Activated T-helper 17 cell treated with anti-CD3 and anti-CD28 coated beads, Interleukin-2, amount 50 U/mL, for 72 hours (primary cell): ENCODE data around the gene RPS6KA3. TPM values are rescaled to one million over a fixed set of nuclear protein-coding genes. Genes with fewer than 3 reads are reported as not detected.
A peak's percentile ranks its signal among the peaks of the same experiment; 100 is the strongest.

Source experiments
- ATAC-seq: fragments of 150-1000 bp; cut with Tn5 transposase; replicated peaks from 2 replicates; pipeline ENCODE4 v1.10.0; 2021; ENCODE audit warnings: mild to moderate bottlenecking, moderate library complexity
- H3K27ac Mint-ChIP-seq: one replicate; pipeline ENCODE4 v1.8.0; 2022; ENCODE audit warnings: mixed read lengths
- H3K27me3 Mint-ChIP-seq: one replicate; pipeline ENCODE4 v1.8.0; 2022; ENCODE audit warnings: mixed read lengths
- H3K36me3 Mint-ChIP-seq: one replicate; pipeline ENCODE4 v1.8.0; 2022; ENCODE audit warnings: low read depth, mild to moderate bottlenecking, mixed read lengths
- H3K4me1 Mint-ChIP-seq: one replicate; pipeline ENCODE4 v1.8.0; 2022; ENCODE audit warnings: mixed read lengths
- H3K4me3 Mint-ChIP-seq: one replicate; pipeline ENCODE4 v1.8.0; 2022; ENCODE audit warnings: mild to moderate bottlenecking, mixed read lengths
- H3K9me3 Mint-ChIP-seq: one replicate; pipeline ENCODE4 v1.8.0; 2022; ENCODE audit warnings: mixed read lengths
- total RNA-seq, 2 donors: library from RNA; stranded (reverse); gene quantifications; one replicate each; pipeline ENCODE4 v1.2.3, GENCODE V29; 2022

The RPS6KA3 gene
- total RNA-seq, 2 donors from 2014 or later = 53.4 to 64.9 TPM

DNA sequence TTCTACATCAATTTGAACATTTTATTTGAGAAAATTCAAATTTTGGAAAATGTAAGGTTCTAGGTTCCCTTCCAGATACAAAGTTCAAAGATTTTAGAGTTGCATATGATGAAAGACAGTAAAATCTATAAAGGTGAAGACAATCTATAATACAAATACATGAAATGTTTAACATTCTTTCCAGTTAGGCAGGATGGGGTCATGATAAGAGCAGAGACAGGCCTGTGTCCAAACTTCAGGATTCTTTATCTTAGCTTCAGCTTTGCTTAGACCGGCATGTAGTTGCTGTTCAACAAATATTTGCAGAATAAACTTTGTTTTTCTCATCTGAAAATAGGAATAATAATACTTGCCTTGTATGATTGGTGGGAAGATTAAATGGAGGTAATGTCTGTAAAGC lies 4.5 kb upstream of the RPS6KA3 start:
- Mint-ChIP-seq H3K27me3 (no peaks in the 10 kb centered on the region), H3K4me1 (no peaks in the 10 kb centered on the region), H3K36me3 (peaks cover 4% of the 10 kb centered on the region), H3K9me3 (no peaks in the 10 kb centered on the region), H3K27ac (no peak overlapping the region), H3K4me3 (no peak overlapping the region)
- no peak for ATAC-seq

DNA sequence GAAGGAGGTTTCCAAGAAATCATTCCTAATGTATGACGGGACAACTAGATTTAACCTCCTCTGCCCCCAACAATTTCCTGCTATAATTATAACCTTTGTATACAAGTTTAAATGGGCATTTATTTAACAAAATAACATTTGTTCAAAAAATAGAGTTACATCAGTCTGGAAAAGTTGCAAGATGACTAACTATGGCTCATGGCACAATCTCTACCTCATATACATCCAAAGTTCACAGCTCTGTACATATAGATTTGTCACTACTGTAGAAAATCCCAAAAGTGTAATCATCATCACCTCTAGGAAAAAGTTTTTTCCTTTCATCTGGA lies 3.8 kb upstream of the RPS6KA3 start:
- H3K27ac Mint-ChIP-seq = no peak overlapping the region
- H3K9me3 Mint-ChIP-seq = no peaks in the 10 kb centered on the region
- no peaks in the 10 kb centered on the region for H3K4me1 Mint-ChIP-seq
- peaks cover 10% of the 10 kb centered on the region for H3K36me3 Mint-ChIP-seq
- H3K27me3 Mint-ChIP-seq = no peaks in the 10 kb centered on the region
- H3K4me3 Mint-ChIP-seq = no peak overlapping the region
- ATAC-seq = no peak

DNA sequence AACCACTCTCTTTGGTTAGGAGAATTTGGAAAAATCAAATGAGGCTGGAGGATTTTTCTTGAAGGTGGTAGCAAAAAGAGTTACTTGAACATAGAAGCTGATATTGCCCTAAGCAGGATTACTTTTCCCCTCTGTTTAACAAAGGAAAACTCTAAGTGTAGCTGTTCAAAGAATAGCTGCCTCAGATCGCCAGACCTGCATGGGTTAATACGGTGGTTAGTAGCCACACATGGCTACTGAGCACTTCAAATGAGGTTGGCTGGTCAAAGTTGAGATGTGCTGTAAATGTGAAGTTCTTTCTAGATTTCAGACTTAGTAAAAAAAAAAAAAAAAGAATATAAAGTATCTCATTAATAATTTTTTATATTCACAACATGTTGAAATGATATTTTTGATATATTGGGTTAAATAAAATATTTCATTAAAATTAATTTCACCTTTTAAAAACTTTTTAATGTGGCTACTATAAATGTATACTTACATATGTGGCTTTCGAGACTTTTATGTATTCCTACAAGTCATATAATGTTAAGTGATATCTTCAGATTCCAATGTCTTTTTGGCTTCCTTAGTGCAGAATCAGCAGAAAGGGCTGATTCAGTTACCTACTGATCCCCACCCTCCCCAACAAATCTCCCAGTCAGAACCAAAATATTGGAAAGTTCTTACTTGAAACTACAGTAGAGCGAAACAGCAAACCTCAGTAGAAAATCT lies 3.3 kb upstream of the RPS6KA3 start:
- Mint-ChIP-seq H3K27me3 (no peaks in the 10 kb centered on the region), H3K4me3 (no peak overlapping the region), H3K27ac (no peak overlapping the region), H3K9me3 (no peaks in the 10 kb centered on the region), H3K36me3 (peaks cover 16% of the 10 kb centered on the region), H3K4me1 (no peaks in the 10 kb centered on the region)
- no peak for ATAC-seq

DNA sequence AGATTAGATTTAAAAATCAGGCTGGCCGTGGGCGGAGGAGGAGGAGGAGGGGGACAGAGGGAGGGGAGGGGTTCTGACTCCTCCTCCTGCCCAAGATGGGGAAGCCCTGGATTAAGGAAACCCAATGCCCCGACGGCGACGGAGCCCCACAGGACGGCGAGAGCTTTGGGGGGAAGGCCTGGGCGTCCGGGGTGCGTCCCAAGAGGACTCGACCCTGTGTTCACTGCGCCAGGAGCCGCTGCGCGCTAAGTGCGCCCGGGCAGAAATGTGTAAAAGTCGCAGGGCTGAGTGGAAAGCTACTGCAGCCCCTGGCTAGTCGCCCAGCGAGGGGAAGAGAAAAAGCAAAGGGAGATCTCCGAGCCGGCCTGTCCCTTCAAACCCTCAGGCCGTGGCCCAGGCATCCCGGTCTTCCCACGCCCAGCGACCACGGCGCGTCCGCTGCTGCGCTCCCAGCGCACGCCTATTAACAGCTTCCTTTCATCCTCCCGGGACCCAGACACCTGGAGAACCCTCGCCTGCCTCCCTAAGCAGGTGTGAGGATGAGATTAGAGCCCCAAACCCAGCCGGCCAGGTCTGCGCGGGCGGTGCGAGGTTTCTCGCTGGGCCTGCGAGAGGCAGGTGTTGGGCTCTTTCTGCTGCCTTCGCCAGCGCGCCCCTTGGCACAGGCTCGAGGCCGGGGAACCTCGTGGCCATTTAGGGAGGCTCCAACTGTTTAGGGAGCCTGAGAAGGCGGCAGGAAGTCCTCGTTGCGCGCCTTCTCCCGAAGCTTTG lies 1.4 kb upstream of the RPS6KA3 start:
- H3K4me1 Mint-ChIP-seq = peaks cover 5% of the 10 kb centered on the region
- H3K4me3 Mint-ChIP-seq = peak overlapping the region; percentile 88
- H3K27ac Mint-ChIP-seq = peak overlapping the region; percentile 91
- peaks cover 28% of the 10 kb centered on the region for H3K36me3 Mint-ChIP-seq
- no peaks in the 10 kb centered on the region for H3K27me3 Mint-ChIP-seq
- H3K9me3 Mint-ChIP-seq = no peaks in the 10 kb centered on the region
- ATAC-seq = no peak

DNA sequence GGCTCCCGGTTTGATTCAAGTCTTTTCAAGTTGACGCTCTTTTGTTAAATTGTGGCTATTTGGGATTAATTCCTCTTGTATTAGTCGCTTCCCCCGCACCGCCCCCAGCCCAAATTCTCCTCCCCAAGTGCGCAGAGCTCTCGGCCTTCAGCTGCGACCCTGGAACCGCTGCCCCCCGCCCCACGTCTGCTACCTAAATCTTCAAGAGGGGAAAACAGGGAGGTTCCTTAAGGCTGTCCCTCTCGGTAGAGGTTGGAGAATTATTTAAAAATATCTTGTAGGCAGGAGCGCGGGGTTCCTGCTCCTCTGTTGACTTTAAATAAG lies 860 bp upstream of the RPS6KA3 start:
- Mint-ChIP-seq H3K27me3 (no peaks in the 10 kb centered on the region), H3K4me1 (peaks cover 7% of the 10 kb centered on the region), H3K9me3 (no peaks in the 10 kb centered on the region), H3K36me3 (peaks cover 30% of the 10 kb centered on the region), H3K4me3 (peak overlapping the region; percentile 88), H3K27ac (peak overlapping the region; percentile 91)
- no peak for ATAC-seq

DNA sequence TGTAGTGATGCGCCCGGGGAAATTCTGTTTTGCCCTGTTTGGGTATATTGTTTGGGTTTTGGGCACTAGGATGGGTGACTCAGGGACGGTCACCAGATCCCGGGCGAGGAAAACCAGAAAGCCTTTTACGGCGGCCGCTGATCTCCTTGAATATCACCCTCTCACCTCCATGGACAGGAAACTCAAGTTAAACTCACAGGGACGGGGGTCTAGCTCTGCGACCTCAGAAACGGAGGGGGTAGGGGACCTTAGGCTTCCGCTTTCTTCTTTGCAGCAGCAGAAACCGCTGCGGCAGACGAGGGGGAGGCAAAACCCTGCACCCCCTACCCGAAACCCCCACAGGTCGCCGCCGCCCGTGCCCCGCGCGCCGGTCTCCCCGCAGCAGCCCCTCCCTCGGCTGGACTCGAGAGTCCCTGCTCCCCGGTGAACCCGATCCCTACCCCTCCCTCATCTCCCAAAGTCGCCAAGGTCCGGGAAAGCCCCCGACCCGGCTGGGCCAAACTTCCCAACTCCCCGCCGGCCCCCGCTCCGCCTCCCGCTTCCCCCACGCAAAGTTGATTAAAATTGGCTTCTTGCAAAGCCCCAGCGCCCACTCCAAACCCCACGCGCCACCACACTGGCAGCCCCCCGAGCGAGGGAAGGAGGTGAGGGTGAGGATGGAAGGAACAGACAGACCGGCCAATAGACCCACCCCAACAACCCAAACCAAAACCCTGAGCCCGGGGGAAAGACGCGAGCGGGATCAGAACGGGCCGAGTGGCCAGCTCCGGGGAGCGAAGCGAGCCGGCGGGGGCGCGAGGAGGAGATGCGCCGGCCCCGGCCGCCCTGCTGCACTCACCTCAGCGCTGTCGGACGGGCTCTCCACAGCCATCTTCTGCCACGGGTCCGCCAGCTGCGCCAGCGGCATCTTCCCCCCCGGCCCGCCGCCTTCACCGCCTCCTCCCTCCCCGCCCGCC lies 705 bp downstream of the RPS6KA3 start:
- Mint-ChIP-seq H3K4me3 (peak overlapping the region; percentile 88), H3K9me3 (no peaks in the 10 kb centered on the region), H3K4me1 (peaks cover 11% of the 10 kb centered on the region), H3K27me3 (no peaks in the 10 kb centered on the region), H3K36me3 (peaks cover 37% of the 10 kb centered on the region), H3K27ac (peak overlapping the region; percentile 100)
- ATAC-seq = peak; percentile 18

DNA sequence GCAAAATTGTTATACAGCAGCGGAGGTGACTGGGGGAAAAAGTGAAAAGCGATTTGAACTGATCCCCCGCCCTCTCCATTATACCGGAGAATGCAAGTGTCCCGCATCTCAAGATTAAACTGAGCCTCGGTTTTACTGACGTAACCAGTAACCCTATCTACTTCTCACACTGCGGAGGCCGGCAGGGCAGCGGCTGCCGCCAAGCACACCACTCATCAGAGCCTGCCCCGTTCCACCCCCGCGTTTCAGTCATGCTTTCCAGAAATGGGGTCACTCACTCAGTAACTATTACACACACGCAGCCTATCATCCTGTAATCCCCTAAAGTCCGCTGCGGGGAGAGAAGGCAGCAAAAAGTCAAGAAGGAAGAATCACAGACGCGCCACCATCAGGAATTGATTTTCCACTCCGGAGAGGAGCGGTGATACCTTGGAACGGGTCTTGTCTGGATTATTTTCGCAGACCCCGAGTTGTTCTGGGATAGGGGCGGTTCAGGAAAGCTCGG lies 1.4 kb downstream of the RPS6KA3 start:
- Mint-ChIP-seq H3K4me1 (peaks cover 14% of the 10 kb centered on the region), H3K27me3 (no peaks in the 10 kb centered on the region), H3K4me3 (peak overlapping the region; percentile 88), H3K36me3 (peaks cover 44% of the 10 kb centered on the region), H3K9me3 (no peaks in the 10 kb centered on the region), H3K27ac (peak overlapping the region; percentile 100)
- ATAC-seq = peak; percentile 74

DNA sequence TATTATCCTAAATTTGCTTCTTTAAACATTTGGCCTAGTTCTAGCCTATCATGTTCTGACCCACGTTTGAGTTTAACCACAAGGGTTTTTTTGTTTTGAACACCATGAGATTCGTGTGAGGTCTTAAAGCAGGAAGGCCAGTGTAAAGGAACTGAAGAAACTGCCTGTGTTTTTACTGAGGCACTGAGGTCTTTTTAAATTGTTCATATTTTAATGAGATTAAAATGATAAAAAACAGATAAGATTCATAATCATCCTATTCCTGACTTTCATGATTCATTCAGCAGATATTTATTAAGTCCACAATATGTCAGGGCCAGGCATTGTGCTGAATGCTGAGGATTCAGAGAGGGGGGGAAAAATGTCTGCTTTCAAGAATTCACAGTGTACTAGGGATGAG lies 3.2 kb downstream of the RPS6KA3 start:
- no peaks in the 10 kb centered on the region for H3K27me3 Mint-ChIP-seq
- H3K27ac Mint-ChIP-seq = peak overlapping the region; percentile 100
- ATAC-seq = peak; percentile 4

DNA sequence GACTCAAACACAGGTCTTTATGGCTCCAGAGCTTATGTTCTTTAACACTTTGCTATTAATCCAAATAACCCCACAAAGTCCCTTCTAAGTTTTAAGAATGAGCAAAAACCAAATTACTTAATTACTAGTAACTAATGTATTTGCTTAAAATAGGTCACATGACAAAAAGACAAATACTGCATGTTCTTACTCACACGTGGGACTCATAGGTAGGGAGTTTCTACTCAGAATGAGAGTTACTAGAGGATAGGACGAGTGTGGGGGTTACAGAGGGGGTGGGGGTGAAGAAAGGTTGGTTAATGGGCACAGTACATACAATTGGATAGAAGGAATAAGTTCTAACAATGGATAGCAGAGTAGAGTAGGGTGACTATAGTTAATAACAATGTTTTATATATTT lies 5.8 kb downstream of the RPS6KA3 start:
- peak overlapping the region; percentile 67 for H3K4me3 Mint-ChIP-seq
- peaks cover 60% of the 10 kb centered on the region for H3K36me3 Mint-ChIP-seq
- peak; percentile 40 for ATAC-seq
- H3K9me3 Mint-ChIP-seq = no peaks in the 10 kb centered on the region
- H3K27ac Mint-ChIP-seq = peak overlapping the region; percentile 82
- H3K4me1 Mint-ChIP-seq = peaks cover 24% of the 10 kb centered on the region
- H3K27me3 Mint-ChIP-seq = no peaks in the 10 kb centered on the region

More for the DNA sequence above, 3.2 kb downstream of the RPS6KA3 start:
- Mint-ChIP-seq H3K36me3 (peaks cover 54% of the 10 kb centered on the region), H3K9me3 (no peaks in the 10 kb centered on the region), H3K4me3 (peak overlapping the region; percentile 88), H3K4me1 (peaks cover 20% of the 10 kb centered on the region)

DNA sequence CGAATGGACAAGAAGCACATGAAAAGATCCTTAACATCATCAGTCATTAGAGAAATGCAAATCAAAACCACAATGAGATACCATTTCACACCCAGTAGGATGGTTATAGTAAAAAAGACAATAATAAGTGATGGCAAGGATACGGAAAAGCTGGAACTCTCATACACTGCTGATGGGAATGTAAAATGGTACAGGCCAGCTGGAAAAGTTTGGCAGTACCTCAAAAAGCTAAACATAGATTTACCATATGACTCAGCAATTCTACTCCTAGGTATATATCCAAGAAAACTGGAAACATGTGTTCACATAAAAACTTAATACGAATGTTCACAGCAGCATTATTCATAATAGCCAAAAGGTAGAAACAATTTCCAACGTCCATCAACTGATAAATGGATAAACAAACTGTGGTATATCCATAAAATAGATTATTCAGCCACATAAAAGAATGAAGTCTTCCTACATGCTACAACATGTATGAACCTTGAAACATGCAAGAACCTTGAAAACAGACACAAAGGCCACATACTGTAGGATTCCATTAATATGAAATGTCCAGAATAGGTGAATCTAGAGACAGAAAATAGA lies 11.9 kb downstream of the RPS6KA3 start:
- Mint-ChIP-seq H3K9me3 (no peaks in the 10 kb centered on the region), H3K4me3 (peak overlapping the region; percentile 69), H3K27me3 (no peaks in the 10 kb centered on the region), H3K36me3 (peaks cover 44% of the 10 kb centered on the region), H3K4me1 (peaks cover 26% of the 10 kb centered on the region), H3K27ac (peak overlapping the region; percentile 39)
- no peak for ATAC-seq

DNA sequence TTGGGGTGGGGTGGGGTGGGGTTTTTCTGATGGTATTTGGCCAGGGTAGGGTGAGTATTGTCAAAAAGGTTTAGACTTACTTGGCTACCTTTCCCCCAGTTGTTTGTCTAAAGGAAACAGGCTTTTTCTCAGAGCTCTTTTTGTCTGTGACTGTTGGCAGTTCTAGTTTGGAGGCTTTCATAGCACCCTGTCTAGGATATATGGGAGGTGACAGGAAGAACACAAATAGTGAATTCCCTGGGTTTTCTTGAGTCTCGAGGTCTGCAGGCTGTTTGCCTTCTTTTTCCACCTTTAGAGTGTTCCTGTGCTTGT lies 13.5 kb downstream of the RPS6KA3 start:
- H3K27ac Mint-ChIP-seq = peak overlapping the region; percentile 98
- H3K4me3 Mint-ChIP-seq = peak overlapping the region; percentile 69

DNA sequence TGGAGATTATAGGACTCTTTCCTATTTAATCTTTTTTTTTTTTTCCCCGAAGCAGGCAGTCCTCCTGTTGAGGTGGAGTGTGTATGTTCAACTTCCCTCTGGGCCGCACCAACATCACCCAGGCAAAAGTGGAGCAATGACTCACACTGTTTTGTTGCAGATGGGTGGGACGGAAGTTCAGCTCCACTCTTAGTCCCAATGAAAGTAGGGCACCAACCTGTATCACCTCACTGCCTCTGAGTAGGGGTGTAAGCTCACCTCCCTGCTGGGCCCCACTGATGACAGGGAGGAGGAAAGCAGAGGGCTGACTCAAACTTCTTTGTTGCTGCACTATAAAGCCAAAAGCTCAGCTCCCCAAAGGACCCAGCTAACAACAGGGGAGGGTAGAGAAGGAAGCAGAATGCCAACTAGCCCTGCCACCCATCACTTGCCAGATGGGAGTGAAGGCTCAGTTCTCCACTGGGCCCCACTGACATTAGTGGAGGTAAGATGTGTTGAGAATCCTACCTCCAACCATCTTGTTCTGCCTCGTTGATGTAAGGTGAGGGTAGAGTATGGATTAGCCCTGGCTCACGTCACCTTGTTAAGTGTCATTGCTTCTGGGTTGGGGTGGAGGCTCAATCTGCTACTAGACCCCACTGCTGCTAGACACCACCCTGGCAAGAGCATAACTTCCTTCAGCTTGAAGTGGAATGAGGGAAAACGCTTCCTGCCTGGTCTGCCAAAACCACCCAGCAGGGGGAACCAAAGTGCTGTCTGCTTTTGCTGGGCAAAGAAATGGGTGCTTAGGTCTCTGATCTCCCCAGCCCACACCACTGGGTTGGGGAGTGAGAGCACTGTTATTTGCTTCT lies 14.1 kb downstream of the RPS6KA3 start:
- peaks cover 26% of the 10 kb centered on the region for H3K4me1 Mint-ChIP-seq
- peak overlapping the region; percentile 98 for H3K27ac Mint-ChIP-seq
- no peaks in the 10 kb centered on the region for H3K9me3 Mint-ChIP-seq
- no peaks in the 10 kb centered on the region for H3K27me3 Mint-ChIP-seq
- ATAC-seq = peak; percentile 98
- peak overlapping the region; percentile 69 for H3K4me3 Mint-ChIP-seq
- H3K36me3 Mint-ChIP-seq = peaks cover 30% of the 10 kb centered on the region

More for the DNA sequence above, 13.5 kb downstream of the RPS6KA3 start:
- H3K27me3 Mint-ChIP-seq = no peaks in the 10 kb centered on the region
- H3K9me3 Mint-ChIP-seq = no peaks in the 10 kb centered on the region
- H3K36me3 Mint-ChIP-seq = peaks cover 34% of the 10 kb centered on the region
- ATAC-seq = no peak
- H3K4me1 Mint-ChIP-seq = peaks cover 27% of the 10 kb centered on the region

DNA sequence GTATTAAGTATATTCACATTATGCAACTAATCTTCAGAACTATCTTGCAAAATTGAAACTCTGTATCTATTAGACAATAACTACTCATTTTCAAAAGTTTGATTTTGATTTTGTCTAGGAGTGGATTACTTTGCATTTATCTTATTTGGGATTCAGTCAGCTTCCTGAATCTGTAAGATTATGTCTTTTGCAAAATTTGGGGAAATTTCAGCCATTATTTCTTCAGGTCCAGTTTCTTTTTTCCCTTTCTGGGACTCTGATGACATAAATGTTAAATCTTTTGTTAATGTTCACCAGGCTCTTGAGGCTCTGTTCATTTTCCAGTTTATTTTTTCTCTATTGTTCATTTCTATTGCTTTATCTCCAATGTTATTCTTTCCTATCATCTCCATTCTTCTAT lies 15.0 kb downstream of the RPS6KA3 start:
- ATAC-seq = no peak
- peaks cover 23% of the 10 kb centered on the region for H3K36me3 Mint-ChIP-seq

More for the DNA sequence above, 15.0 kb downstream of the RPS6KA3 start:
- Mint-ChIP-seq H3K4me1 (peaks cover 26% of the 10 kb centered on the region), H3K4me3 (peak overlapping the region; percentile 69), H3K27me3 (no peaks in the 10 kb centered on the region), H3K9me3 (no peaks in the 10 kb centered on the region), H3K27ac (peak overlapping the region; percentile 98)
